Activated naive CD4-positive, alpha-beta T cell treated with anti-CD3 and anti-CD28 coated beads, Interleukin-2, amount 50 U/mL, for 16 hours (primary cell): ENCODE results near the gene ANO4.

Experiments used
- DNase-seq: peaks from one replicate; pipeline ENCODE4 v3.0.0-alpha.2; 2020

ANO4 gene

DNA sequence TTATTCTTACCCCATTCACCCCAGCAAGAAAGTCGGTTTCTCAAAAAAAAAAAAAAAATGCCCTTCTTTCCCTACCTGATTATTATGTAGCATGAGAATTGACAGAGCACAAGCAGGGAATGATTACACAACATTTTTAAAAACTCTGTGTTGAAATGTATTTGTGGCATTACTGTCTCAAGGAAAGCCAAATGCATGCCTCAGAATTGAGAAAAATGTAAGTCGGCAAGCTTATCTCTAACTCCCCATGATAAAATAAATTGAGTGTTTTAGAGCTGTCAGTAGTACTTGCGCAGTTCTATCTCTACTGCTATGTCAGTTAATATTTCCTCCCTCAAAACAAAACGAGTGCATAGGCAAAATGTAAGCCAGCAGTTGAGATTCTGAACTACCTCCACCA lies 25.7 kb downstream of the ANO4 start:
- DNase-seq = no peak

DNA sequence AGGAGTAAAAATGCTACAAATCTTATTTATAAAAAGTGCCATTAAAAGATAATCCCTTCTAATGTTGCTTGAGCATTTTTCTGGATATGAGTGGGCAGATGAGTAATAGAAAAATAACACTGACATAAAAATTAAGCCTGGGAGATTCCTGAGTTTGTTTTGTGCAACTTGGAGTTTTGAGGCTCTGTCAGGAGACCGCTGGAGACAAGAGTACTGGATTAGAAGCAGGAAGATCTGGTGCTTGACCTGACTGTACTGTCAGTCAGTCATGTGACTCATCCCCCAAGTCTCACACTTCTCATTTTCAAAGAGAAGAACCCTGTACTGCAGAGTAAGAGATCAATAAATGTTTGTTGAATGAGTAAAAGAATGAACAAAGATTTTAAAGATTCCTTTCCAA lies 29.4 kb downstream of the ANO4 start:
- DNase-seq = no peak

DNA sequence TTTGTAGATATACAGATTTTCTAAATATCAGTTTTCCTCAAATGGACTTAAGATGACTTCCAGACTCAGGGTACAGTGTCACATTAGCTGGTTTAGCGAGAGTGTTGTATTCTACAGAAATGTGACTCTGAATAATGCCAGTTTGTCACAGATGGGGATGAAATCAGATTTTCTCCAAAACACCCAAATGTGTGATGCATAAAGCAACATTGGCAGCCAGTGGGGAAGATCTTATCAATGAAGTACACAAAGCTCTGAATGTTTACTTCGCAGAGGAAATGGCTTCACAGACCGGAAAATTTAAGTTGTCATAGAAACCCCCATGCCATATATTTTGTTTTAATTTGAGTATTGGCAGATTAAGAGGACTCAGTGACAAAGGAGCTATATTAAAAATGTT lies 29.9 kb downstream of the ANO4 start:
- no peak for DNase-seq

DNA sequence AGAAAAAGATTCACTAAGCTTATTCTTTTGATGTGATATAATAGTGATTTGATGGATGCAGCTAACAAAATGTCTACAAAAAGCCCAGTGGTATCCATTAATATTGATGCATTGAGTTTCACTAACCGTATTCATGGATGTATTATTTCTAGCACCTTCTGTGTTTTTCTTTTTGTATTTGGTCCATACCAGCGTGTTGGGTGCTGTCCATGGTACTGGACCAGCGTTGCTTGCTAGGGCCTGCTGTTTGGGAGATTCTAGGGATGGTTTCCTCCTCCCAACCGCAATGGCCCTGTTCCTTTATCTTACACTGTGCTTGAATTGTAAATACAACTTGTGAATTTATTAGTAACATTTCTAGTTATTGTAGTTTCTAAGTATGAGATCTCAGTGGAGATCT lies 31.7 kb downstream of the ANO4 start:
- no peak for DNase-seq

DNA sequence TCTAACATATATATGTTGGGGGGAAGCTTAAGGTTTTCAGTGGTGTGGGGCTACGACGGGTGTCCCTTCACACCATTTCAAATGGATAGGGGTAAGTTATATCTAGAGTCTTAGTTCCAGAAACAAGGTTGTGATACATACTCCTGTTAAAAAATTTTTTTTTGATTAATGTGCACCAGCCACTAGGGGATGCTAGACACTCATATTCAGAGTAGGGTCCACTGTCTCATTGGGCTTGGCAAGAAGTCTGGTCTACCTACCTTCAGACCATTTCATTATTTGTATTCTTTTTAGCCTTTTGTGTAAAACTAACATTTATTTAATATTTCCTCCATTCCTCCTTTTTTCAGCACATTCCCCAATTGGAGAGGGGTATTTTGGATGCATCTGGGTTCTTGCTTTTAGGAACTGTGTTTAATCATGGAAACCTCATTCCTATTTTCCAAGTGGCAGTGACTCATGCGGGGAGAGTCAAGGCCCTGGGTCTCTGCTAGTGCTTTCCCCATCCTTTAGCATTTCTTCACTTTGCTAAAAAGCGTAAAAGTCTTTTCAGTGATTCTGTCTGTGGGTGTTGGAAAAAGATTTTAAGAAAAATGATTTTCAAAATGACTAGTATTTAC lies 33.4 kb downstream of the ANO4 start:
- no peak for DNase-seq

DNA sequence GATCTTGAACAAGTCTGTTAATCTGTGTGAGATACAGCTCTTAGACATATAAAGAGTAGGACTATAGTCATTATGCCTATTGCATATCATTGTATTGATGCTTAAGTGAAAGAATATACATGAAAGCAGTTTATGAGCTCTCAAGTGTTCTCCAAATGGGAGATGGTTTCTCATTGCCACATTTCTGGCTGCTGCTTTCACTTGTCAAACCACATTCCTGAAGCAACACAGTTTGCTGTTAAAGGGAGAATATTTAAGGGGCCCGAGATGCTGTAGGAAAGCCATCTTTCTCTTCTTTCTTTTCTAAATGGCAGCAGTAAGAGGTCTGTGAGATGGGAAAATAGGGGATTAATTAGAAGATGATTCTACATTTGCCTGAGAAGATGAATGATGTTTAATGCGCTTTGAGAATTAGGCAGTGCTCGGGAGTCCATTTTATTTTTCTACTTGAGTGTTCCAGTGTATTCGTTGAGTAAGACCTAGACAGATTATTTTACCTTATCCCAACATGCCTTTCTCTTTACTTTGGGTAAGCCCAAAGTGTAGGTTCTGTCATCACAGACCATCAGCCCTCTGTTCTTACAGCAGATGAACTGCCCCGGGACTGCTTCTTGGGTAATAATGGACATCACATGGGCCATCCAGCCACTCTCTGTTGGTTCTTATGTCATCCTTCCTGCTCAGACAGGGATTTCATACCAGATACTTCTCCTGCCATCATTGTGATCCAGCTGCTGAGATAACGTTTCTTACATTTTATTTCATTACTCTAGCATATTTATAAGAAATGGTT lies 35.6 kb downstream of the ANO4 start:
- DNase-seq = no peak

DNA sequence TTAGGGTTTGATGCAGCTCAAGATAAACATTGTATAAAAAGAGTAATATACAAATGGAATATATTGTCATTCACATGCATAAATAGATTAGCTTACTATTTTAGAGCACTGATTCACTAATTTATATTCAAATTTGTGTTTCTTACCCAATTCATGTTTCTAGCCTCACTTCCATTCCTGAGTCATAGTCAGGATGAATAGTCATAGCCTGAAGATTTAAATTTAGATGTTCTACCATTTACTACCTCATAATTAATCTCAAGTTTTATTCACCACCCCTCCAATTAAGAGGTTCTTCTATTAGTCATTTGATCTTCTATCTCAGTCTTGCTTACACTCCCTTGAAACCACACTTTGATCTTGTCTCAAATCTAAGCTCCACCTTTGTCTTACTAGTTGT lies 38.7 kb downstream of the ANO4 start:
- DNase-seq = no peak

DNA sequence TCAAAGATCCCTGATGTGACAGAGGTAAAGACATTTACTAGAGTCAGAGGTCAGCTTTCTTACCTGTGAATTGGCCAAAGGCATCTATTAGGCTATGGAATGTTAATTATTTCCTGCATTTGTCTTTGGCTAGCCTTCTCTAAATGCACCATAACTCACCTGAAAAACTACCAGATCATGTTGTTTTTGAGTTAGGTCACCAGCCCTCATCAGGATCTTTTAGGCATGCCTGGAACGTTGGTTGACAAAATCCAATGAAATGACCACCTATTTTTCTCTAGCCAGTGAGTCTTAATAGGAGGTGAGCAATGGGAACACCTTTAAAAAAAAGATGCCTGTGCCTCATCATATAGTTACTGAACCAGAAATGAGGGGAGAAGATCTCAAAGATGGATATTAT lies 46.2 kb downstream of the ANO4 start:
- no peak for DNase-seq

DNA sequence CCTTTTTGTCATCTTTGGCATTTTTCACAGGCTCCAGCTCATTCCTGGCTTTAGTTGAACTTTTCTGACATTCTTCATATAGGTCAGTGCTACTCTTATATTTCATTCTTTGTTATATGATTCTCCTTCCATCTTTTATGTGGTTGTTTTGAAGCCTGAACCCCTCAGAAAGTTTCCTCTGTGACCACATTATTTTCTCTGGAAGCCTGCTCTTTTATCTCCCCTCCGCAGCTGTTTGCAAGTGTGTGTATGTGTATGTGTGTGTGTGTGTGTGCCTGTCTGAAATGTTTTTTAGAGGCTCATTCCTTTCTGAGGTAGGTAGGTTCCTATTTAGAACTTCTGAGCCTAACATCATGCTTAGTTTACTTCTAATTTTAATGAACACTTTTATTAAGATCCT lies 47.6 kb downstream of the ANO4 start:
- no peak for DNase-seq

DNA sequence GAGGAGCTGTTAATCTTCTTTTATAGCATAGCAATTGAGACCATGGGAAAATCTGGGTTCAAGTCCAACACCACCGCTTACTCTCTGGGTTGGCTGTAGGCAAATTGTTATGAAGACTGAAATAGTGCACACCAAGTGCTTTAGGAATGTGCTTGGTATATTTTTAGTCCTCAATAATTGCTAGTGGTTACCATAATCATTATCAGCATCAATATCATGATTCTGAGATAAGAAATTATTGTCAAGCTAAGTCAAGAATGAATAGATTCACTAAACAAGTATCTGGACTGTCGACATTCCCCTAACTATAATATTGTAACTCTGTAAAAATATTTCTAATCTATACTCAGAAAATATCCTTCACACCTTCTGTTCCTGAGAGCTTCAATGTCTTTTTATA lies 48.5 kb downstream of the ANO4 start:
- no peak for DNase-seq

DNA sequence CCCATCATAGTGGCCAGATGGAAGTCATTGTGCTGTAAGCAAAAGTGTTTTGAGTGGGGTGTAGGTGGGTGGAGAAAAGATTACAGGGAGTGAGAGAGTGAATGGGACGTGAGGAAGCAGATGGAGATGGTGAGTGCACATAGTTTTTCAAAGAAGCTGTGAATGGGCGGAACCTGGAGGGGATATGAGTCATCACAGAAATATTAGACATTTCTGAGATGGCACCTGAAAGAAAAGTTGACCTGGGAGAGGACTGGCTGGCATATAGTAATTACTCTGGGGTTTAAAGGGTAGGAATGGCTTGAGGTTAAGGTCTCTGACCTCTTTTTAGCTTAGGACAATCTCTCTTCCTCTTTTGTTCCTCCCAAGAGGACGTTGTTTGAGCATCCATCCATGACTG lies 50.5 kb downstream of the ANO4 start:
- DNase-seq = no peak

DNA sequence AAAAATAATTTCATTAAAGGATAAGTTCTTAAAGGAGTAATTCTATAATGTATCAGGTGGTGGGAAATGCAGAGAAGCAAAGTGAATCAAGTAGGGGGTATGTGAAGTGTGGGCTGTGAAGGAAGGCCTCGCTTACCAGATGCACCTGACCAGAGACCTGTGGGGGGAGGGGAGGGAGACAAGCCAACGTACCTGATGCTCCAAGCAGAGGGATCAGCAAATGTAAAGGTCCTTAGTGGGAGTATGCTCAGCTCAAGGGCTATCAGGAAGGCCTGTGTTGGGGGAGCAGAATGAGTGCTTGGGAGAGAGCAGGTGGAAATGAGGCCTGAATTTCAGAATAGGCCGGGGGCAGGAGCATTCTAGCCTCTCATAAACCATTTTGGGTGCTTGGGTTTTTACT lies 57.1 kb downstream of the ANO4 start:
- no peak for DNase-seq

DNA sequence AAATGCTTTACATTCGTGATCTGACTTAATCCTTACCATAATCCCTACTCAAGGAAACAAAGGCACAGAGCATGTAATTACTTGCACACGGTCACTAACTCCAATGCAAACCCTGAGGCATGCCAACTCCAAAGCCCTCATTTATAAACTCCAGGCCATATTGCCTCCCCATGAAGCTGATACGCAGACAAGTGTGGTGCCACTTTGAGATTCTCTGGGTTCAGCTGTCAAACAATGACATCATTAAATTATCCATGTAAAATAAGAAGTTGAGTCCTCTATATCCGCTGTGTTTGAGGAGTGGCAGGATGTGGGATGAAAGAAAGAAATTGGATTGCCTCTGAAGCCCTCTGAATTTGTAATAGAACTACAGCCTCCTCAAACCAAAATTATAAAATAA lies 62.8 kb downstream of the ANO4 start:
- no peak for DNase-seq

DNA sequence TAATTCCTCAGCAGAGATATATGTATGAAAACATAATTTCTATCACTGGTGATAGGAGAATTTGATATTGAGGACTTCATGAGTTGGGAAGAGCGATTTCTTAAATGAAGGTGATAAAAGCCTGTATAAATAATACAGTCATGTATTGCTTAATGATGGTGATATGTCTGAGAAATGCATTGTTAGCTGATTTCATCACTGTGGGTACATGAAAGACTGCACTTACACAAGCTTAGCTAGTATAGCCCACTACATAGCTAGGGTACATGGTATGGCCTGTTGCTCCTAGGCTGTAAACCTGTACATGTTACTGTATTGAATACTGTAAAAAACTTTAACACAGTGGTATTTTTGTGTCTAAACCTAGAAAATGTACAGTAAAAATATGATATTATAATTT lies 63.4 kb downstream of the ANO4 start:
- no peak for DNase-seq

DNA sequence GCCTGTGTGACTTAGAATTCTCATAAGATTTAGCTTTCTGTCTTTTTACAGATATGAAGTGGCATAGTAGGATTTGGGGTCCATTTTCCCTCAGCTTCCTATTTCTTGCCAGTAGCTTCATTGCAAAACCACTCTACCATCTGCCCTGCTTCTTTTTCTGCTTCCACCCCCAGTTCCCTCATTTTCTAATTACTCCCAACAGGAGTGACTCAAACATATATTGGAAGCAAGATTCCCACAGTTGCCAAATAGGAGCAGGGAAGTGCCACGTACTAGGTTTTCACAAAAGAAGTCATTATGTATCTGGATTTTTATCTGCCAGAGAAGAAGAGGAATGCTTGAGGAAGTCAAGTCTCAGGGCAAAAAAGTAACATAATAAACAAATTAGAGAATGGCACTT lies 64.1 kb downstream of the ANO4 start:
- DNase-seq = no peak

DNA sequence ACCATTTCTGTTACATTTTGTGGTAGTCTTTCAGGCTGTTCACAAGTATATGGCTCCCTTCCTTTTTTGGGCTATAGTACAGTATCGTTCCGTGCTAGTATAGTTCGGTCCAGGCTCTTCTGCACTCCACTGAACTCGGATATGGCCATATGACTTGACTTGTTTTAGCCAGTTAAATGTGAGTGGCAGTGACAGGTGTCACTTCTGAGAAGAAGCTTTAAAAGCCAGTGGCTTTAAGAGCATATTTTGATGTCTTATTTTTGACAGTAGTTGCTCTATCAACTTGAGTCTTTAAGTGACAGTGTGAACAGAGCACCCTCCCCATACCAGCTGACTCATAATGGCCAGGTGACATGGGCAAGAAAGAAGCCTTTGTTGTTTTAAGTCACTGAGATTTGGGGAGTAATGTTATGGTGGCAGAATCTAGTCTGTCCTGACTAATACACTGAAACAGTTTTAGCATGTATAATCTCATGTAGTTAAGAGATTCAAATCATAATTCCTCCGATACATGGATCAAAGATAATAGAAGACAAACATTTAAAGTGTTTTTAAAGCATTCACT lies 64.6 kb downstream of the ANO4 start:
- no peak for DNase-seq

DNA sequence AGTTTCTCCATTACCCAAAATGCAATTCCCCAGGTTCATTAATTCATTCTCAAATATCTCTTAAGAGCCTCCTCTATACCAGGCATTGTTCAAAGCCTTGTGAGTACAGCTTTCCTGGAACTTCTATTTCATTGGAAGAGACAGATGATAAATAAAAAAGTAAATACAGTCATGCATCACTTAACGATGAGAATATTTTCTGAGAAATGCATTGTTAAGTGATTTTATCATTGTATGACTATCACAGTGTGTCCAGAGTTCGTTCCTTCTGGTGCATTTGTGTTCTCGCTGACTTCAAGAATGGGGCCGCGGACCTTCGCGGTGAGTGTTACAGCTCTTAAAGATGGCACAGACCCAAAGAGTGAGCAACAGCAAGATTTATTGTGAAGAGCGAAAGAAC lies 66.0 kb downstream of the ANO4 start:
- DNase-seq = no peak

DNA sequence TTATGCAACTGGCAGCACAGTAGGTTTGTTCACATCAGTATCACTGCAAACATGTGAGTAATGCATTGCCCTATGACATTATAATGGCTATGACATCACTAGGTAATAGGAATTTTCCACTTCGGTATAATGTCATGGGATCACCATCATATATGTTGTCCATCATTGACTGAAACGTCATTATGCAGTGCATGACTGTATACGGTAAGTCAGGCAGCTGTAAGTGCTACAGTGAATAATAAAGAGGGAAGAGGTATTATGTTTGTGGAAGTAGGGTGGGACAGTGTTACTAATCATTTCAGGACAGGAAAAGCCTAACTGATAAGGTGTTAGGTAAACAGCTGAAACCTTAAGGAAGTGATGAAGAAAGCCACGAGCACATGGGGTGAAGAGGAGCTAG lies 68.1 kb downstream of the ANO4 start:
- no peak for DNase-seq

DNA sequence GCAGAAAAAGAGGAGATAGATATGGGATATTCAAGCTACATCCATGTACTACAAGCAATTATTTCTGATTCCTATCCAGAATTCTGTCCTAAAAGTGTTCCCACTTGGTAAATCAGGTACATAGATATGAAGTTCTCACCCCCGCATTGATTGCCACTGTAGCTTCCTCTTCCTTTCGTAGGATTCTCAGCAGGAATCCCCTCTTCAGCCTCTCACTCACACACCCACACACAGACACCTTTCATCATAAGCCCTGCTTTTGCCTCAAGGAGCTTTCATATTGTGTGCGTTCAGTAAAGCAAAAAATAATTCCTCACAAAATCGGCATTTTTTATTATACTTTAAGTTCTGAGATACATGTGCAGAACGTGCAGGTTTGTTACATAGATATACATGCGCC lies 69.8 kb downstream of the ANO4 start:
- DNase-seq = no peak

DNA sequence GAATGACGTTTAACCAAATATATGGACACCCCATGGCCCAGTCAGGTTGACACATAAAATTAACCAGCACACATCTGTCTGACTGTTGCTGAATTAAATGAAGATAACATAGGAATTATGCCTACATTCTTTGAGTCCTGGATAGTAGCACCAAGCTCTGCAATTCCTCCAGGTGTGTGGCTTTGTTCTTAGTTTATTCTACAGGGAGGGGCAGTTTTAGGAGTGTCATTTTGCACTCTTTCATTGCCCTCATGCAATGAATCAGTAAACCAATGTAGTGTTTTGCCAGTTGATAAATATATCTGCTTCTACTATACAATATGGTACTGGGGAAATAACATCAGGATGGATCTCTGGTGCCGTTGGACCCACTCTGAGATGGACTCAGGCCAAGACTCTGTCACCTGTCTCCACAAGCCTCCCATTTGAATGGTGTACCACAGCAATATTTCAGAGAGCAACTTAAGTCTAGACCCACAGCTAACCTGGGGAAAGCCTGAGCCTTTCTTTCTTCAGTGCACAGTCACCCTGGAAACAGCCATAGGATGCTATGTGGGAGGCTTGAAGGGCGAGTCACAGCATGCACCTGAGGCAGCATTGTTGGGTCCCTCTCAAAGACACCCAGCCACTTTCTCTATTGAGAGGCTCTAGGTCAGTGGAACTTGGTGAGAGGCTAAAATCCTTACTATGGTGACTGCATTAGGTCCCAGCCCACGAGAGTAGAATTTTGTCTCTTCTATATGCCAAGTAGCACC lies 73.2 kb downstream of the ANO4 start:
- DNase-seq = no peak

DNA sequence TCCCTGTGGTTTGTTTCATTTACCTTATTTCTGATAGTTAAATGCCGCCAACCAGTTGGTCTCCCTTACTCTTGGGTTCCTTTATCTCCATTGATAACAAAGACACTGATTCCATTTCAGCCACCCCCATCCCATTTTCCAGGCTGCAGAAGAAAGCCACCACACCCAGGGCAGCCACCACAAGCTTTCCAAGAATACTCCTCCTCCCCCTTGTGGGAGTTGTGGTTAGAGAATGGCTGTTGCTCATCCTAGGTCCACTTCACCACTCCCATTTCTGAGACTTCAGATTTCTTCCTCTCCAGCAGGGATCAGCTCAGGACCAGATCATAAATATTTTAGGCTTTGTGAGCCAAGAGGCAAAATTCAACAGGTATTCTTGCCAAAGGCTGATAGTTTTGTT lies 73.9 kb downstream of the ANO4 start:
- no peak for DNase-seq

DNA sequence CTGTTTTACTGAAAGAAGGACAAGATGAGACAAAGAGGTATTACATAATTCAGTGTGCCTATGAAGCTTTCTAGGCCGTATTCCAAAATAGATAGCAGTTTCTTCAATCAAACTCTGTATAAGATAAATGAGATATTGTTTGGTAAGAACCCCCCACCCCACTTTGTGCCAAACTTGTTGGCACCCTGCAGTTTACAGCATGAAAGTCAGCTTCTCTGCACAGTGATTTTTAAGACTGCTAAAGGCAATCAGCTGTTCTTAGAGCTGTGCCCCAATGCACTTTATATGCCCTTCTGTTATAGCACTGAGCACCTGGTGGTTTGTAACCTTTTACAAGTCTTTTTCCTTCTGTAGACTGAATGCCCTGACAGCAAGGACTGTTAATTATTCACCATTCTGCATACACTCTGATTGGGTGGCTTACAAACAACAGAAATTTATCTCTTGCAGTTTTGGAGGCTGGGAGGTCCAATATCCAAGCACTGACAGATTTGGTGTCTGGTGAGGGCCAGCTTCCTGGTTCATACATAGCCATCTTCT lies 76.7 kb downstream of the ANO4 start:
- DNase-seq = no peak

DNA sequence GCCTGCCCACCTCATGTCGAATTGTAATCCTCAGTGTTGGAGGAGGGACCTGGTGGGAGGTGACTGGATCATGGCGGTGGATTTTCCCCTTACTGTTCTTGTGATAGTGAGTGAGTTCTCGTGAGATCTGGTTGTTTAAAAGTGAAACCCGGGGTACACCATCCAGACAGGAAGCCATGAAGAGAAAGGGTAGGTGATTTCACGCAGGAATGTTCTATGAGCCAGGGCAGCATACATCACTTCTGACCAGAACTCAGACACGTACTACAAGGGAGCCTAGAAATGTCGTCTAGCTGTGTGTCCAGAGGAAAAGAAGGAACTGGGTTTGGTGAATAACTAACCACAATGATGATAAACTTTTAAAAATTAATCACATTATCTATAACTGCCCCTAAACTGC lies 80.6 kb downstream of the ANO4 start:
- no peak for DNase-seq

DNA sequence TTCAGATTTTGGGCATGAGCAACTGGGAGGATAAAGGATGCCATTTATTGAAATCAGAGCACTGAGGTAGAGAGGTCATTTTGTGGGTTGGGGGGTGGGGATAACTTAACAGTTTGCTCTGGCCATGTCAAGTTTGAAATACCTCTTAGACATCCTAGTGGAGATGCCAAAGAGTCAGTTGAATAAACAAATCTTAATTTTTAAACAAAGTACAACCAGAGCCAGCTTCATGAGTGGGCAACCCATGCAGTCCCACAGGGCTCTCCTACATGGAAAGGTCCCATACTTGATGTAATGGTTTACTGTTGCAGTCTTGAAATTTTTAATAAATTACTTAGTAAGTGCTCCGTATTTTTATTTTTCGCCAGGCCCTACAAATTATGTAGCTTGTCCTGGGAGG lies 81.2 kb downstream of the ANO4 start:
- DNase-seq = no peak
